ENCODE measurements around the gene WRNIP1.

The WRNIP1 gene

DNA sequence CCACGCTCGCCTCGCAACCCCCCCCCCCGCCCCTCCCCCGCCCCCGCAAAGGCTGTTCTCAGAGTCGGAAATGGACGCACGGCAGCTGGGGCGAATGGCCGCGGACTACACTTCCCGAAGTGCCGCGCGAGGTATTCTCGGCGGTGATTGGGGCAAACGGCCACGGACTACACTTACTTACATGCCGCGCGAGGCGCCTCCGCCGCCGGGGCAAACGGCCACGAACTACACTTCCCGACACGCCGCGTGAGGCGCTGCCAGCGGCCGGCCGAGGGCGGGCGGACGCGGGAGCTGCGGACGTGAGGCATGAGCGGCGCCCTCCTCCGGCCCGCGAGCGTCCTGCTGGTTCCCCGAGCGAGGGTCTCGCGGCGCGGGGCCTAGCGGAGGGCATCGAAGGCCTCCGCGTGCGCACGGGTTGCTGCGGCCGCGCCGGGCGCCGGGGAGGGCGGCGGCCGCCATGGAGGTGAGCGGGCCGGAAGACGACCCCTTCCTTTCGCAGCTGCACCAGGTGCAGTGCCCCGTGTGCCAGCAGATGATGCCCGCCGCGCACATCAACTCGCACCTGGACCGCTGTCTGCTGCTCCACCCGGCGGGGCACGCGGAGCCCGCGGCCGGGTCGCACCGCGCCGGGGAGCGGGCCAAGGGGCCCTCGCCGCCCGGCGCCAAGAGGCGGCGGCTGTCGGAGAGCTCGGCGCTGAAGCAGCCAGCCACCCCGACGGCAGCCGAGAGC lies at the start of gene WRNIP1:
TSS of gene WRNIP1 (plus strand) at position 228 of the 730 bp plus-strand sequence. CDS start at position 458, 230 bp downstream.
- Histone ChIP-seq H3K4me3 (ENCODE audit: low read depth in 1 of 2, low read length in 2 of 2) (peak within 1 kb of the TSS; percentile 81 to 82), H3K9me3 (ENCODE audit: control insufficient read depth in 1 of 2, low read length in 2 of 2) (no peaks in the 10 kb centered on the region), H3K4me1 (ENCODE audit: control insufficient read depth in 1 of 2, insufficient read depth in 2 of 2, low read length in 2 of 2) (peaks cover 16 to 29% of the 10 kb centered on the region in 2 donors), H3K27ac (ENCODE audit: low read length) (peak within 1 kb of the TSS; percentile 96), H3K36me3 (ENCODE audit: control insufficient read depth in 1 of 2, insufficient read depth in 2 of 2, low read length in 2 of 2) (no peaks in the 10 kb centered on the region), H3K27me3 (ENCODE audit: low read depth, low read length) (no peaks in the 10 kb centered on the region)

DNA sequence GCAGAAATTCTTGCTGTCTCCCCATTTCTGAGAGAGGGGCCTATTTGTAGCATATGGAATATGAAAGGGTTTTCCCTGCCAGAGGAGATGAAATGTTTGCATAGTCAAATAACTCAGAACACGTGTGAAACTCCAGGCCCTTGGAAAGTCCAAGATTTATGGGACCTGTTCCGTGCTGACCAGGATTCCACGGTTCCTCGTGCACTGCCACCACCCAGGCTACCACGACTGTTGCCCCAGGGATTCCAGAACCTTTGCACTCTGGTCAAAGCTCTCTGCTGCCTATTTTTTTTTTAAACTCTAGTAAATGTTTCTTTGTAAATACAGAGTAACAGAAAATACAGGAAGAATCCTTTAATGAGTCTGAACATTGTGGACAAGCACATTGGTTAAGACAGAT lies 49.5 kb upstream of the WRNIP1 start:
- Histone ChIP-seq H3K9me3 (ENCODE audit: control insufficient read depth in 1 of 2, low read length in 2 of 2) (no peaks in the 10 kb centered on the region), H3K4me1 (ENCODE audit: control insufficient read depth in 1 of 2, insufficient read depth in 2 of 2, low read length in 2 of 2) (peaks cover 0 to 14% of the 10 kb centered on the region in 2 donors), H3K27ac (ENCODE audit: low read length) (no peak overlapping the region), H3K36me3 (ENCODE audit: control insufficient read depth in 1 of 2, insufficient read depth in 2 of 2, low read length in 2 of 2) (no peaks in the 10 kb centered on the region), H3K4me3 (ENCODE audit: low read depth in 1 of 2, low read length in 2 of 2) (no peak overlapping the region), H3K27me3 (ENCODE audit: low read depth, low read length) (no peaks in the 10 kb centered on the region)

DNA sequence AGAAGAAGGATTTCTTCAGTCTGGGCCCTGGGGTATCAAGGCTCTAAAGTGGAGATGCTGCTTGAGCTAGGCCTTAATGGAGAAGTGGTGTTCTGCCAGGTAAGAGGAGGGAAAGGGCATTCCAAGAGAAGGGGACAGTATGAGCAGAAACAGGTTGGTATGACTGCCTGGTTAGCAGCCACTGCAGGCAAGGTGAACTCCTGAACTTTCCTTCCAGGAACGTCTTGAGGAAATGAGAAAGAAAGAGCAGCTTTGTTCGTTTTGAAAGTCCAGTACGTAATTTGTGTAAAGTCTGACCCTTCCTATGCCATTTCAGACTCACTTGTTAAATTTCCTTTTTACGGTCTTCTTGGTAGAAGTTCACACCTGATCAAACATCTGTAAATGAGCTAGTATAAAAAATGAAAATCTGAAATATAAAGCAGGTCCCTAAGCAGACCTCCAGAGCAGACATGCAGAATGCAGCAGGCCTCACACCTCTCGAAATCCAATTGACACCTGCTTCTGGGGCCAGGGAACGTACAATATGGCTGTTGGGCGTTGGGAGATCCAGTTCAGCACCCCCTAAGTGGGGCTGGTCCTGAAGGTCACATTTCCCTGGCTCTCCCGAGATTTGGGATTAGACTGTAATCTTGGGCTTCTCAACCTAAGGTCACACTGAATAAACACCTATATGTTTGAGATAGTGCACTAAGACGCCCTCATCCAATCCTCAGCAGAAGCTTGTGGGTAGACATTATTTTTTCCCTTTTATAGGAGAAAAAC lies 48.1 kb upstream of the WRNIP1 start:
- Histone ChIP-seq H3K9me3 (ENCODE audit: control insufficient read depth in 1 of 2, low read length in 2 of 2) (peaks cover 0 to 2% of the 10 kb centered on the region in 2 donors), H3K36me3 (ENCODE audit: control insufficient read depth in 1 of 2, insufficient read depth in 2 of 2, low read length in 2 of 2) (no peaks in the 10 kb centered on the region), H3K27ac (ENCODE audit: low read length) (no peak overlapping the region), H3K4me3 (ENCODE audit: low read depth in 1 of 2, low read length in 2 of 2) (no peak overlapping the region), H3K27me3 (ENCODE audit: low read depth, low read length) (no peaks in the 10 kb centered on the region), H3K4me1 (ENCODE audit: control insufficient read depth in 1 of 2, insufficient read depth in 2 of 2, low read length in 2 of 2) (peaks cover 0 to 14% of the 10 kb centered on the region in 2 donors)

DNA sequence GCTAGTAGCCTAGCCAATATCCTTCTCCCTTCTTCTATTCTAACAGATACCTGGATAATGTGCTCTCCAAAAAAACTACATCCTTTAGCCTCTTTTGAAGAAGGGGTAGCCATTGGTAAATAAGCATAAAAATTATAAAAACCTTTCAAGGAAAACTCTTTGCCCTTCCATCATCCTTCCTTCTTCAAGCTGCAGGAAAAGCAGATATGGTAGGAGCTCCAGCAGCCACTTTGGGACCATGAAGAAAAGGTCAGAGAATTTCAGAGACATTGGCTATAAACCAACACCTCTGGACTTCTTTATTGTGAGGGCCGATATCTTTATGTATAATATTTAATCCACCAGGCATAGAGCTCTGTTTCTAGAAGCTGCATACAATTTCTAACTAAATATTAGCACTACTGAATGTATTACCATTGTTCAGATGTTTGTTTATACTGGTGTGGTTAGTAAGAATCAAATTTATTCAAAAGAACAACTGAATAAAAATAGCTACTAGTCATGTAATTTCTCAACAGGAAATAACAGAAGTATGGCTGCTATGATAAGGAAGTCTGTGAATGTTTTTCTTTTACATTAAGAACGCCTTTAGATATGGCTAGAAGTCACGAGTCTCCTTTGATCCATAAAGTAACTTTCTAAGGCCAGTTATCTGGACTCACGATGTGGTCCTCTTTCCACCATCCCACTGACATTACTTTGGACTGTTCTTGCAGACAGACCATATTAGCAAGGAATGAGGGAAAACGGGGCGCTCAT lies 46.7 kb upstream of the WRNIP1 start:
- Histone ChIP-seq H3K36me3 (ENCODE audit: control insufficient read depth in 1 of 2, insufficient read depth in 2 of 2, low read length in 2 of 2) (no peaks in the 10 kb centered on the region), H3K4me1 (ENCODE audit: control insufficient read depth in 1 of 2, insufficient read depth in 2 of 2, low read length in 2 of 2) (peaks cover 0 to 11% of the 10 kb centered on the region in 2 donors), H3K27ac (ENCODE audit: low read length) (no peak overlapping the region), H3K9me3 (ENCODE audit: control insufficient read depth in 1 of 2, low read length in 2 of 2) (peaks cover 0 to 2% of the 10 kb centered on the region in 2 donors), H3K4me3 (ENCODE audit: low read depth in 1 of 2, low read length in 2 of 2) (no peak overlapping the region), H3K27me3 (ENCODE audit: low read depth, low read length) (no peaks in the 10 kb centered on the region)

DNA sequence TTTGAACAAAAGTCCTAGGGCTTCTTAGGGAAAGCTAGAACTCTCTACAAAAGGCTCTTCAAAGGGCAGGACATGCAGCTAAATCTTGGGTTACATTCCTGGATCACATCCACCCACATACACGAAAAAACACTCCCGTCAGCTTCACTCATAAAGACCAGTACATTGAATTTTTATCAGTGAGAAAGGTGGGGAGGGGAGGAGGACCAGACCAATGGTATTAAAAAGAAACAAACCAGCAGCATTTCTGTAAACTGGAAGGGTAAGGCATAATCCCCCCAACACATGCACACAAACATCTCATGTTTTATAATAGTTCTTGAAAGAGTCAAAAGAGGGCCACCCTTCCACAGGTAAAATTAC lies 46.1 kb upstream of the WRNIP1 start:
- Histone ChIP-seq H3K9me3 (ENCODE audit: control insufficient read depth in 1 of 2, low read length in 2 of 2) (peaks cover 0 to 2% of the 10 kb centered on the region in 2 donors), H3K36me3 (ENCODE audit: control insufficient read depth in 1 of 2, insufficient read depth in 2 of 2, low read length in 2 of 2) (no peaks in the 10 kb centered on the region), H3K27ac (ENCODE audit: low read length) (no peak overlapping the region), H3K27me3 (ENCODE audit: low read depth, low read length) (no peaks in the 10 kb centered on the region), H3K4me1 (ENCODE audit: control insufficient read depth in 1 of 2, insufficient read depth in 2 of 2, low read length in 2 of 2) (peaks cover 0 to 6% of the 10 kb centered on the region in 2 donors), H3K4me3 (ENCODE audit: low read depth in 1 of 2, low read length in 2 of 2) (no peak overlapping the region)

DNA sequence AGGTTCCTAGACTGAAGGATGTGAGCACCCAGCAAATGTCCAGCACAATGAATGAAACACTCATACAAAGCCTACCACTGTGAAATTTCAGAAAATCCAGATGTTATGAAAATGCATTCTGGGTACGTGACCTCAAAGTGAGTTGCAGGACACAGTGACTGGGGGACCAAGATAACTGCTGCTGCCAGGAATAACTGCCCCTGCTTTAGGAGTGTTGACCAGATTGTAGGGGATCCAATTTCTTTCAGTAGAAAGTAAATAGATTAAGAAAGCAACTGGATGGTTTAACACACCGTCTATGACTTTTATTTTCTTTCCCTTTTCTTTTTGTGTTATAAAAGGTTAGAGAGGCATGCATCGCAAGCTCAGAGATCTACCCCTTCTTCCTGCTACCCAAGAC lies 44.0 kb upstream of the WRNIP1 start:
- Histone ChIP-seq H3K4me1 (ENCODE audit: control insufficient read depth in 1 of 2, insufficient read depth in 2 of 2, low read length in 2 of 2) (peaks cover 0 to 2% of the 10 kb centered on the region in 2 donors), H3K4me3 (ENCODE audit: low read depth in 1 of 2, low read length in 2 of 2) (no peak overlapping the region), H3K36me3 (ENCODE audit: control insufficient read depth in 1 of 2, insufficient read depth in 2 of 2, low read length in 2 of 2) (no peaks in the 10 kb centered on the region), H3K27me3 (ENCODE audit: low read depth, low read length) (no peaks in the 10 kb centered on the region), H3K27ac (ENCODE audit: low read length) (no peak overlapping the region), H3K9me3 (ENCODE audit: control insufficient read depth in 1 of 2, low read length in 2 of 2) (peaks cover 0 to 2% of the 10 kb centered on the region in 2 donors)

DNA sequence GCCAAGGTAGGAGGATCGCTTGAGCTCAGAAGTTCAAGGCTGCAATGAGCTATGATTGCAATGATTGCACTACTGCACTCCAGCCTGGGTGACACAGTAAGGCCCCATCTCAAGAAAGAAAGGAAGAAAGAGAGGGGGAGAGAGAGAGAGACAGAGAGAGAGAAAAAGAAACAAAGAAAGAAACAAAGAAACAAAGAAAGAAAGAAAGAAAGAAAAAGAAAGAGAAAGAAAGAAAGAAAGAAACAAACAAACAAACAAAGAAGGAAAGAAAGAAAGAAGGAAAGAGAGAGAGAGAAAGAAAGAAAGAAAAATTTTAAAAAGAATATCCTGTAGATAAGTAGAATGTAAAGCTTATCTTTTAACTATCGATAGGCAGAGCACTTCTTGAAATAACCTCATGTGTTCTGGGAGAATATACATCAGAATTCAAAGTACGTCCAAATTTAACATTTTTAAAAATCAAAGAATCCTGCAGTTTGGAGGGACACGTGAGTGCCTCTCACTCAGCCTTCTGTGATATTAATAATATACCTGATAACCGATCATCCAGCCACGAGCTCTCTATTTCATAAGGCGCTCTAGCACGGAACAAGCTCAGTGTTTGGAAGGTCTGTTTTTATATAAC lies 39.7 kb upstream of the WRNIP1 start:
- Histone ChIP-seq H3K36me3 (ENCODE audit: control insufficient read depth in 1 of 2, insufficient read depth in 2 of 2, low read length in 2 of 2) (no peaks in the 10 kb centered on the region), H3K27me3 (ENCODE audit: low read depth, low read length) (no peaks in the 10 kb centered on the region), H3K27ac (ENCODE audit: low read length) (no peak overlapping the region), H3K9me3 (ENCODE audit: control insufficient read depth in 1 of 2, low read length in 2 of 2) (peaks cover 0 to 2% of the 10 kb centered on the region in 2 donors), H3K4me1 (ENCODE audit: control insufficient read depth in 1 of 2, insufficient read depth in 2 of 2, low read length in 2 of 2) (peaks cover 0 to 6% of the 10 kb centered on the region in 2 donors), H3K4me3 (ENCODE audit: low read depth in 1 of 2, low read length in 2 of 2) (no peak overlapping the region)

DNA sequence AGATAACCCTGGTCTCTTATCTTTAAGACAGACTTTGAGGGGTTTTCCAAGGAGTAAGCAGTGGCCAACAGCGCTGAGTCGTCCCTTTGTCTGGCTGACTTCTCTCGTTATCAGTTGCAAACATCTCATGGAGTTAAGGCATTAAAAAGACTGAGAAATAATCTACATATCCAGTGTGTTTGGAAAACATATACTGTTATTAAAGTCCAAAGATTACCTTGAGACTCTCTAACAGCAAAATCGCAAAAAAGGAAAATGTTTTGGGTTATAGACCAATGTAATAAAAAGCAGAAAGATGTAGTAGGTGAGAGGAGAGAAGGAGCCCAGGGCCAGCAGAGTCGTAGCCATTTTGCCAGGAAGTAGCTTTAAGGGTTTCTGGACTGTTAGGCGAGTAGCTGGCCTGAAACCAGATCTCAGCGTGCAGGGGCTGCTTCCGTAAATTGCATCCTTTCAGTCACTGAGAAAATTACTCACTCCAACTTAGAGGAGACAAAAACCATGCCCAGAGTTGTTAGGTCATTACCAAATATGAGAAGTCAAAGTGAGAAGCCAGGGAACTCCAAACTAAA lies 39.1 kb upstream of the WRNIP1 start:
- peaks cover 0 to 10% of the 10 kb centered on the region in 2 donors for H3K4me1 ChIP-seq (ENCODE audit: control insufficient read depth in 1 of 2, insufficient read depth in 2 of 2, low read length in 2 of 2)
- H3K27me3 ChIP-seq (ENCODE audit: low read depth, low read length) = no peaks in the 10 kb centered on the region
- peak overlapping the region; percentile 28 for H3K27ac ChIP-seq (ENCODE audit: low read length)
- no peaks in the 10 kb centered on the region for H3K36me3 ChIP-seq (ENCODE audit: control insufficient read depth in 1 of 2, insufficient read depth in 2 of 2, low read length in 2 of 2)
- H3K4me3 ChIP-seq (ENCODE audit: low read depth in 1 of 2, low read length in 2 of 2) = no peak overlapping the region
- peaks cover 0 to 2% of the 10 kb centered on the region in 2 donors for H3K9me3 ChIP-seq (ENCODE audit: control insufficient read depth in 1 of 2, low read length in 2 of 2)

DNA sequence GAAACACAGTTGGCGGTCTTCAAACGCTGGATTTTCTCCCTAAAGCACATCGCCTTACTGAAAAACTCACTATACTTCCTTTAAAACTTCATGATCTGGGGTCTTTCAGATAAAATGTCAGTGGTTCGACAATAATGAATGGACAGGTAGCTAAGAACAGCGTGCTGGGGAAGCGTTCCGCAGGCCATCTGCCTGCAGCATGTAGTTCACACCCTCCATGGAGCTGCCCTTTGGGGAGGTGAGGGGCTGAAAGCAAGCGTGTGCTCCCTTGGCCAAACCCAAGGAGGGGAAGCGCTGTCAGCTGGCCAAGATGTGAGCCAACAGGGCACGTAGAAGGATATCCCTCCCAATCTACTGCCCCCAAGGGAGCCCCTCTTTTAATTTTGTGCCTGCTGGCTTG lies 35.3 kb upstream of the WRNIP1 start:
- Histone ChIP-seq H3K9me3 (ENCODE audit: control insufficient read depth in 1 of 2, low read length in 2 of 2) (no peaks in the 10 kb centered on the region), H3K4me1 (ENCODE audit: control insufficient read depth in 1 of 2, insufficient read depth in 2 of 2, low read length in 2 of 2) (peaks cover 5 to 25% of the 10 kb centered on the region in 2 donors), H3K4me3 (ENCODE audit: low read depth in 1 of 2, low read length in 2 of 2) (no peak overlapping the region), H3K27me3 (ENCODE audit: low read depth, low read length) (no peaks in the 10 kb centered on the region), H3K36me3 (ENCODE audit: control insufficient read depth in 1 of 2, insufficient read depth in 2 of 2, low read length in 2 of 2) (no peaks in the 10 kb centered on the region), H3K27ac (ENCODE audit: low read length) (no peak overlapping the region)

DNA sequence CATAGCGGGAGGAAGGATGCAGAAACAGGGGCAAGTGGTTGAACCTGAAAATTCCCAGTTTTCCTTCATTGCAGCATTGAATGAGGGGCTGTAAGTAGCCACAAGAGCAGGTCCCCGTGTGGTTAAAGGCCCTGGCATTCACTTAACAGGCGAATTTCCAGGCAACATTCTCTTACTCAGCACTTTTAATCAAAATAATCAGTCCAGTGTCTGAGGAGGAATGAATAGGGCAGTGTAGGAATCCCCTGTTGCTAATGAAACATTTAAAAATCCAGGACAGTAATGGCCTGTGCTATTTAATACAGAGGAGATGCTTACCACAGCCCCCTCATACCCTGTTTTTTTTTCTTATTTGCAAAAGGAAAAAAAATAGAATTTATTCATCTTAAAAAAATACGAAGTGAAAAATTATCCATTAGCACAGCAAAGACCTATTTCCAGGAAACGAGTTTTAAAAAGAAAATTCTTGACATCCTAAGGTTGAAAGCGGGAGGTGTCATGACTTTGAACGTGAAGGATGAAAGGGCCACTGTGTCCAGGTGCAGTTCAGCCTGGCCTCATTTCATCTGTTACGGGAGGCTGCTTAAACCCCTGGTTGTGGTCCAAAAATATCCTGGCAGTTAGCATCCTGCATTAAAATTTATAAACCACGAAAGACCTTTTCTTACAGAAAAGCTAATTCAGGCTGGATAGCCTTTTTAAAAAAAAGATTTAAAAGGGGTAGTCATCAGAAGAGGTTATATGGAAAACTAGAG lies 34.7 kb upstream of the WRNIP1 start:
- Histone ChIP-seq H3K4me1 (ENCODE audit: control insufficient read depth in 1 of 2, insufficient read depth in 2 of 2, low read length in 2 of 2) (peaks cover 5 to 25% of the 10 kb centered on the region in 2 donors), H3K9me3 (ENCODE audit: control insufficient read depth in 1 of 2, low read length in 2 of 2) (no peaks in the 10 kb centered on the region), H3K27me3 (ENCODE audit: low read depth, low read length) (no peaks in the 10 kb centered on the region), H3K4me3 (ENCODE audit: low read depth in 1 of 2, low read length in 2 of 2) (no peak overlapping the region), H3K36me3 (ENCODE audit: control insufficient read depth in 1 of 2, insufficient read depth in 2 of 2, low read length in 2 of 2) (no peaks in the 10 kb centered on the region), H3K27ac (ENCODE audit: low read length) (no peak overlapping the region)

Data from muscle layer of duodenum (tissue), 2 donors.